SK-N-SH (cell line): ENCODE results near the gene BCL11B. TPM values are rescaled to one million over a fixed set of nuclear protein-coding genes. Genes with fewer than 3 reads are reported as not detected.

Experiments used
- CTCF ChIA-PET: fragments of 300-600, 350-600 bp; formaldehyde crosslinking; extraction: SDS; loops from one replicate; lab custom pipeline; 2021; lab: Yijun Ruan, JAX
- POLR2A ChIA-PET: fragments of 350-600 bp; sonication (Branson Sonifier 250); formaldehyde crosslinking; extraction: SDS; loops from one replicate; lab custom pipeline; 2020; ENCODE audit warnings: antibody characterized with exemption, inconsistent platforms; lab: Yijun Ruan, JAX
- DNase-seq: peaks from one replicate; pipeline ENCODE4 v3.0.0; 2012
- H2AFZ ChIP-seq: fragments of 200-600 bp; sonication (generic); 2 replicates; pipeline ENCODE4 v1.8.1; 2016; ENCODE audit warnings: antibody characterized with exemption, mild to moderate bottlenecking, low read depth
- H3F3A ChIP-seq: fragments of 200-600 bp; sonication (generic); replicated peaks from 2 replicates; pipeline ENCODE3; 2016; ENCODE audit warnings: antibody characterized with exemption, mild to moderate bottlenecking; ENCODE audit not compliant: insufficient read depth
- H3K27ac ChIP-seq, 2 experiments: fragments of 200-500 bp in 1 of 2; fragments of 200-600 bp in 1 of 2; sonication (Bioruptor generic) in 1 of 2; sonication (generic), shearing (Covaris generic) in 1 of 2; 2 replicates each; pipeline versions ENCODE4 v1.5.1 to v1.6.1; 2014 to 2016; ENCODE audit warnings: low read depth in 2 of 2, inconsistent platforms in 1 of 2, low read length in 1 of 2, mild to moderate bottlenecking in 1 of 2, mixed read lengths in 1 of 2
- H3K27me3 ChIP-seq: fragments of 200-600 bp; sonication (generic), shearing (Covaris generic); 2 replicates; pipeline ENCODE4 v1.6.1; 2016; ENCODE audit warnings: mixed run types; ENCODE audit not compliant: insufficient read depth
- H3K36me3 ChIP-seq, 2 experiments: fragments of 200-500 bp in 1 of 2; fragments of 200-600 bp in 1 of 2; sonication (Bioruptor generic) in 1 of 2; sonication (generic) in 1 of 2; replicated peaks in 1 of 2; 2 replicates each; pipeline versions ENCODE3 to v1.5.1; 2014 to 2016; ENCODE audit warnings: low read length in 1 of 2, mild to moderate bottlenecking in 1 of 2; ENCODE audit not compliant: insufficient read depth in 2 of 2, control insufficient read depth in 1 of 2
- H3K4me1 ChIP-seq, 2 experiments: fragments of 200-500 bp in 1 of 2; fragments of 200-600 bp in 1 of 2; sonication (Bioruptor generic) in 1 of 2; sonication (generic), shearing (Covaris generic) in 1 of 2; 2 replicates each; pipeline versions ENCODE4 v1.5.1 to v1.6.1; 2014 to 2016; ENCODE audit warnings: low read depth in 1 of 2, low read length in 1 of 2, mixed run types in 1 of 2; ENCODE audit not compliant: insufficient read depth in 2 of 2, control insufficient read depth in 1 of 2
- H3K4me2 ChIP-seq: fragments of 200-600 bp; sonication (generic), shearing (Covaris generic); 2 replicates; pipeline ENCODE4 v1.6.1; 2017; ENCODE audit warnings: mixed run types
- H3K4me3 ChIP-seq, 2 experiments: fragments of 200-500 bp in 1 of 2; fragments of 200-600 bp in 1 of 2; sonication (Bioruptor generic) in 1 of 2; sonication (generic), shearing (Covaris generic) in 1 of 2; 2 replicates each; pipeline versions ENCODE4 v1.5.1 to v1.8.1; 2014 to 2016; ENCODE audit warnings: low read depth in 2 of 2, inconsistent platforms in 1 of 2, low read length in 1 of 2, mild to moderate bottlenecking in 1 of 2, mixed read lengths in 1 of 2, moderate library complexity in 1 of 2
- H3K79me2 ChIP-seq: fragments of 200-600 bp; sonication (generic); 2 replicates; pipeline ENCODE4 v1.8.1; 2017; ENCODE audit warnings: mild to moderate bottlenecking; ENCODE audit not compliant: insufficient read depth
- H3K9ac ChIP-seq: fragments of 200-600 bp; sonication (generic); 2 replicates; pipeline ENCODE4 v1.6.1; 2017; ENCODE audit warnings: mixed run types
- H3K9me2 ChIP-seq: fragments of 200-600 bp; sonication (generic); 2 replicates; pipeline ENCODE4 v1.6.1; 2017; ENCODE audit warnings: mixed run types
- H3K9me3 ChIP-seq: fragments of 200-600 bp; sonication (generic); 2 replicates; pipeline ENCODE4 v1.6.1; 2017; ENCODE audit warnings: mixed run types, mild to moderate bottlenecking, moderate library complexity
- H4K20me1 ChIP-seq: fragments of 200-600 bp; sonication (generic); 2 replicates; pipeline ENCODE4 v1.6.1; 2017; ENCODE audit warnings: mild to moderate bottlenecking, mixed run types; ENCODE audit not compliant: insufficient read depth
- FOXJ3 ChIP-seq: sonication (generic); formaldehyde crosslinking; IDR thresholded peaks from 2 replicates; pipeline ENCODE4 v1.5.1; 2020; ENCODE audit warnings: mild to moderate bottlenecking, missing genetic modification reagents
- FOXM1 ChIP-seq: IDR thresholded peaks from 2 replicates; pipeline ENCODE4 v1.4.0; 2012; ENCODE audit warnings: low read depth, mild to moderate bottlenecking
- JUND ChIP-seq: IDR thresholded peaks from 2 replicates; pipeline ENCODE4 v1.4.0; 2012
- MAX ChIP-seq: IDR thresholded peaks from 2 replicates; pipeline ENCODE4 v1.4.0; 2012; ENCODE audit warnings: low read depth
- MXI1 ChIP-seq: IDR thresholded peaks from 2 replicates; pipeline ENCODE4 v1.6.1; 2012; ENCODE audit warnings: mild to moderate bottlenecking, low read depth, low read length, improper control_type of control experiment
- NFIC ChIP-seq: IDR thresholded peaks from 2 replicates; pipeline ENCODE4 v1.4.0; 2012; ENCODE audit warnings: borderline replicate concordance
- RAD21 ChIP-seq: IDR thresholded peaks from 2 replicates; pipeline ENCODE4 v1.6.1; 2012; ENCODE audit warnings: mild to moderate bottlenecking, low read length
- SIN3A ChIP-seq: IDR thresholded peaks from 2 replicates; pipeline ENCODE4 v1.6.1; 2012; ENCODE audit warnings: low read depth, mild to moderate bottlenecking, low read length, moderate library complexity, borderline replicate concordance
- SMC3 ChIP-seq: IDR thresholded peaks from 2 replicates; pipeline ENCODE4 v1.6.1; 2012; ENCODE audit warnings: low read depth, low read length, improper control_type of control experiment
- TEAD4 ChIP-seq: IDR thresholded peaks from 2 replicates; pipeline ENCODE4 v1.4.0; 2012; ENCODE audit warnings: mild to moderate bottlenecking, borderline replicate concordance; ENCODE audit not compliant: insufficient read depth
- YY1 ChIP-seq: IDR thresholded peaks from 2 replicates; pipeline ENCODE4 v1.4.0; 2012; ENCODE audit warnings: low read depth, mild to moderate bottlenecking
- ZBTB33 ChIP-seq: IDR thresholded peaks from 2 replicates; pipeline ENCODE4 v1.4.0; 2012; ENCODE audit warnings: low read depth, borderline replicate concordance
- WGBS: methylation state at CpG from one replicate; pipeline ENCODE4 v1.1.6; 2017; ENCODE audit warnings: low lambda C conversion rate; 5-methylcytosine and 5-hydroxymethylcytosine counted together
- polyA plus RNA-seq, 3 experiments: library from polyadenylated mRNA; depleted of rRNA; stranded (reverse); fragments of >200 nt; gene quantifications; 2 replicates each; pipeline ENCODE4 v1.2.3, GENCODE V29; 2012
- TF ChIP-seq, protein P1 (sequence below): IDR thresholded peaks from 2 replicates; pipeline ENCODE4; 2012
- TF ChIP-seq, protein P2 (sequence below): IDR thresholded peaks from 2 replicates; pipeline ENCODE4 v1.6.1; 2012; ENCODE audit warnings: mild to moderate bottlenecking, low read depth, low read length, moderate library complexity

BCL11B gene
- polyA plus RNA-seq, 1 of the 3 experiments (the other 2 are of a cell fraction) = not detected

- no peak overlapping the region for H3K27ac ChIP-seq
- TF ChIP-seq MAX = no peak
- TF ChIP-seq ZBTB33 = no peak
- no peak for TF ChIP-seq JUND
- TF ChIP-seq, protein P1, sequence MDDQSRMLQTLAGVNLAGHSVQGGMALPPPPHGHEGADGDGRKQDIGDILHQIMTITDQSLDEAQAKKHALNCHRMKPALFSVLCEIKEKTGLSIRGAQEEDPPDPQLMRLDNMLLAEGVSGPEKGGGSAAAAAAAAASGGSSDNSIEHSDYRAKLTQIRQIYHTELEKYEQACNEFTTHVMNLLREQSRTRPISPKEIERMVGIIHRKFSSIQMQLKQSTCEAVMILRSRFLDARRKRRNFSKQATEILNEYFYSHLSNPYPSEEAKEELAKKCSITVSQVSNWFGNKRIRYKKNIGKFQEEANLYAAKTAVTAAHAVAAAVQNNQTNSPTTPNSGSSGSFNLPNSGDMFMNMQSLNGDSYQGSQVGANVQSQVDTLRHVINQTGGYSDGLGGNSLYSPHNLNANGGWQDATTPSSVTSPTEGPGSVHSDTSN = no peak
- TF ChIP-seq, protein P2, sequence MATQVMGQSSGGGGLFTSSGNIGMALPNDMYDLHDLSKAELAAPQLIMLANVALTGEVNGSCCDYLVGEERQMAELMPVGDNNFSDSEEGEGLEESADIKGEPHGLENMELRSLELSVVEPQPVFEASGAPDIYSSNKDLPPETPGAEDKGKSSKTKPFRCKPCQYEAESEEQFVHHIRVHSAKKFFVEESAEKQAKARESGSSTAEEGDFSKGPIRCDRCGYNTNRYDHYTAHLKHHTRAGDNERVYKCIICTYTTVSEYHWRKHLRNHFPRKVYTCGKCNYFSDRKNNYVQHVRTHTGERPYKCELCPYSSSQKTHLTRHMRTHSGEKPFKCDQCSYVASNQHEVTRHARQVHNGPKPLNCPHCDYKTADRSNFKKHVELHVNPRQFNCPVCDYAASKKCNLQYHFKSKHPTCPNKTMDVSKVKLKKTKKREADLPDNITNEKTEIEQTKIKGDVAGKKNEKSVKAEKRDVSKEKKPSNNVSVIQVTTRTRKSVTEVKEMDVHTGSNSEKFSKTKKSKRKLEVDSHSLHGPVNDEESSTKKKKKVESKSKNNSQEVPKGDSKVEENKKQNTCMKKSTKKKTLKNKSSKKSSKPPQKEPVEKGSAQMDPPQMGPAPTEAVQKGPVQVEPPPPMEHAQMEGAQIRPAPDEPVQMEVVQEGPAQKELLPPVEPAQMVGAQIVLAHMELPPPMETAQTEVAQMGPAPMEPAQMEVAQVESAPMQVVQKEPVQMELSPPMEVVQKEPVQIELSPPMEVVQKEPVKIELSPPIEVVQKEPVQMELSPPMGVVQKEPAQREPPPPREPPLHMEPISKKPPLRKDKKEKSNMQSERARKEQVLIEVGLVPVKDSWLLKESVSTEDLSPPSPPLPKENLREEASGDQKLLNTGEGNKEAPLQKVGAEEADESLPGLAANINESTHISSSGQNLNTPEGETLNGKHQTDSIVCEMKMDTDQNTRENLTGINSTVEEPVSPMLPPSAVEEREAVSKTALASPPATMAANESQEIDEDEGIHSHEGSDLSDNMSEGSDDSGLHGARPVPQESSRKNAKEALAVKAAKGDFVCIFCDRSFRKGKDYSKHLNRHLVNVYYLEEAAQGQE = no peak
- TF ChIP-seq MXI1 = no peak
- TF ChIP-seq SIN3A = no peak
- no peak for TF ChIP-seq YY1
- TF ChIP-seq NFIC = no peak
- TF ChIP-seq FOXJ3 = no peak
- TF ChIP-seq TEAD4 = no peak
- H3K9me2 ChIP-seq = no peaks in the 10 kb centered on the region
- no peak overlapping the region for H3K4me2 ChIP-seq
- no peak overlapping the region for H3K4me3 ChIP-seq
- ChIA-PET CTCF (no interaction called here), POLR2A (no interaction called here)
- no peaks in the 10 kb centered on the region for H3K9me3 ChIP-seq
- no peaks in the 10 kb centered on the region for H3F3A ChIP-seq
- no peaks in the 10 kb centered on the region for H3K36me3 ChIP-seq
- H3K4me1 ChIP-seq = no peaks in the 10 kb centered on the region
- DNase-seq = no peak
- peaks cover 48% of the 10 kb centered on the region for H3K27me3 ChIP-seq
- no peak overlapping the region for H2AFZ ChIP-seq
- H3K9ac ChIP-seq = no peak overlapping the region
- no peaks in the 10 kb centered on the region for H4K20me1 ChIP-seq
- H3K79me2 ChIP-seq = no peaks in the 10 kb centered on the region
- WGBS = no CpG with 5 or more reads among the region's 3 CpGs
Observed at GRCh38 chr14:99212646-99213045, 59.4 kb downstream of the BCL11B start.

GRCh38 chr14:99212199-99212598, 59.8 kb downstream of the BCL11B start:
- no peak overlapping the region for H2AFZ ChIP-seq
- 18% methylated on average over 5 of the region's 7 CpGs for WGBS
- ChIA-PET CTCF (no interaction called here), POLR2A (no interaction called here)
- H3K4me1 ChIP-seq = no peaks in the 10 kb centered on the region
- H3K36me3 ChIP-seq = no peaks in the 10 kb centered on the region
- H3K9me3 ChIP-seq = no peaks in the 10 kb centered on the region
- peaks cover 48% of the 10 kb centered on the region for H3K27me3 ChIP-seq
- H3F3A ChIP-seq = no peaks in the 10 kb centered on the region
- no peak overlapping the region for H3K4me2 ChIP-seq
- H3K4me3 ChIP-seq = no peak overlapping the region
- H3K27ac ChIP-seq = no peak overlapping the region
- no peaks in the 10 kb centered on the region for H4K20me1 ChIP-seq
- no peak overlapping the region for H3K9ac ChIP-seq
- no peak for DNase-seq
- H3K79me2 ChIP-seq = no peaks in the 10 kb centered on the region
- H3K9me2 ChIP-seq = no peaks in the 10 kb centered on the region
- TF ChIP-seq FOXM1 (no peak), SMC3 (no peak), ZBTB33 (no peak), RAD21 (no peak), YY1 (no peak)
- TF ChIP-seq, protein P2 = no peak
